Caco-2 (cell line): ENCODE results near the gene ZNF469. TPM values are rescaled to one million over a fixed set of nuclear protein-coding genes. Genes with fewer than 3 reads are reported as not detected.

Source experiments
- BruUV-seq: library from RNA; stranded (reverse); fragments of 400-500 nt; replicated peaks from 2 replicates; lab custom pipeline; 2021; lab: Mats Ljungman, UMichigan
- CTCF ChIA-PET: fragments of 300-600 bp; sonication (Branson Sonifier 250); formaldehyde crosslinking; loops from one replicate; lab custom pipeline; 2022; ENCODE audit warnings: antibody characterized with exemption; lab: Charles Lee
- POLR2A ChIA-PET: fragments of 300-600 bp; sonication (Branson Sonifier 250); formaldehyde crosslinking; loops from one replicate; lab custom pipeline; 2022; ENCODE audit warnings: antibody characterized with exemption; lab: Charles Lee
- DNase-seq, 2 experiments: peaks; one replicate each; pipeline versions ENCODE4 v3.0.0 to v3.0.0-alpha.2; 2020 to 2022
- H3K27me3 ChIP-seq: replicated peaks from 2 replicates; pipeline ENCODE4 v1.6.0; 2011; ENCODE audit warnings: low read length; ENCODE audit not compliant: control insufficient read depth, insufficient read depth
- H3K36me3 ChIP-seq: 2 replicates; pipeline ENCODE4 v1.5.1; 2011; ENCODE audit warnings: low read length; ENCODE audit not compliant: control insufficient read depth, insufficient read depth
- H3K4me1 ChIP-seq: fragments of 250-450 bp; sonication (Bioruptor Pico); 2 replicates; pipeline ENCODE4 v1.5.1; 2020; ENCODE audit warnings: mild to moderate bottlenecking
- H3K4me3 ChIP-seq: 2 replicates; pipeline ENCODE4 v1.5.1; 2011; ENCODE audit warnings: low read depth, mild to moderate bottlenecking, control low read depth, low read length
- H3K9me3 ChIP-seq: fragments of 250-450 bp; sonication (Bioruptor Pico); 2 replicates; pipeline ENCODE4 v1.5.1; 2020; ENCODE audit warnings: mild to moderate bottlenecking, moderate library complexity
- H3K27ac Mint-ChIP-seq: one replicate; pipeline ENCODE4 v1.8.0; 2022; ENCODE audit warnings: mixed read lengths; ENCODE audit not compliant: unreplicated experiment
- H3K27me3 Mint-ChIP-seq: one replicate; pipeline ENCODE4 v1.8.0; 2022; ENCODE audit warnings: mixed read lengths; ENCODE audit not compliant: insufficient read depth, unreplicated experiment
- H3K36me3 Mint-ChIP-seq: one replicate; pipeline ENCODE4 v1.8.0; 2022; ENCODE audit warnings: mild to moderate bottlenecking, mixed read lengths; ENCODE audit not compliant: insufficient read depth, unreplicated experiment
- H3K4me1 Mint-ChIP-seq: one replicate; pipeline ENCODE4 v1.8.0; 2022; ENCODE audit warnings: low read depth, mixed read lengths; ENCODE audit not compliant: unreplicated experiment
- H3K4me3 Mint-ChIP-seq: one replicate; pipeline ENCODE4 v1.8.0; 2022; ENCODE audit warnings: mild to moderate bottlenecking, moderate library complexity, mixed read lengths; ENCODE audit not compliant: unreplicated experiment
- H3K9me3 Mint-ChIP-seq: one replicate; pipeline ENCODE4 v1.8.0; 2022; ENCODE audit warnings: mixed read lengths; ENCODE audit not compliant: unreplicated experiment
- intact Hi-C: fragments of 100-400 bp; cut with micrococcal nuclease; formaldehyde crosslinking; loops from one replicate; pipeline ENCODE4 v1.10.0; 2022; ENCODE audit not compliant: unreplicated experiment
- total RNA-seq: library from RNA; stranded (reverse); gene quantifications from 2 replicates; pipeline ENCODE4 v1.2.3, GENCODE V29; 2022
- TF ChIP-seq, protein P1 (sequence below), 2 experiments: fragments of 200-600 bp in 1 of 2; IDR thresholded peaks; 1 replicate in 1 of 2; 2 replicates in 1 of 2; pipeline versions ENCODE4 v1.5.1 to v1.8.0; 2011 to 2022; ENCODE audit warnings: antibody characterized with exemption in 1 of 2, control low read depth in 1 of 2, inconsistent platforms in 1 of 2, low read depth in 1 of 2, low read length in 1 of 2, mild to moderate bottlenecking in 1 of 2, moderate library complexity in 1 of 2; ENCODE audit not compliant: insufficient read depth in 1 of 2, severe bottlenecking in 1 of 2, unreplicated experiment in 1 of 2

ZNF469 gene
- total RNA-seq, 1 experiment from 2014 or later = 0.07 TPM

DNA sequence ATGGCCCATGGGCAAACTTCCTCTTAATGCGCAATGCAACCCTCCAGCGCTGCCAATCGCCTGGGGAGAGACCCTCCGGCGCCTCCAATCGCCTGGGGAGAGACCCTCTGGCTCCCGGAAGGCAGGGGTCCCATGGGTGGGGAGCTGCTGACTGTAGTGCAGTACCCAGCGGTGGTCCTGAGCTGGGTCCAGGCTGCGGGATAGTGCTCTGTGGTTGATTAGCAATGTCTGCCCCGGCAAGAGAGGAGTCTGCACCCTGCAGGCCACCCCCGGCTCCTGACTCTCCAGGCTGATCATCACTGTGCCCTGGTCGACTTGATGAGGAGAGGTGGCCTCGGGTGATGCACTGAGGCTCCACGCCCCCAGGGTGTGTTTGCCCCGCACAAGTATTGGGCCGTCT is 44.6 kb upstream of the ZNF469 start:
- no peaks in the 10 kb centered on the region for H3K36me3 Mint-ChIP-seq
- H3K4me1 Mint-ChIP-seq = no peaks in the 10 kb centered on the region
- H3K4me3 ChIP-seq = no peak overlapping the region
- H3K4me1 ChIP-seq = no peaks in the 10 kb centered on the region
- intact Hi-C loops = no loop called here
- ChIA-PET CTCF (no interaction called here), POLR2A (no interaction called here)
- H3K9me3 Mint-ChIP-seq = peaks cover 28% of the 10 kb centered on the region
- no peaks in the 10 kb centered on the region for H3K27me3 Mint-ChIP-seq
- no TSS peak for BruUV-seq
- no peak overlapping the region for H3K27ac Mint-ChIP-seq
- no peaks in the 10 kb centered on the region for H3K27me3 ChIP-seq
- no peak overlapping the region for H3K4me3 Mint-ChIP-seq
- TF ChIP-seq, protein P1, sequence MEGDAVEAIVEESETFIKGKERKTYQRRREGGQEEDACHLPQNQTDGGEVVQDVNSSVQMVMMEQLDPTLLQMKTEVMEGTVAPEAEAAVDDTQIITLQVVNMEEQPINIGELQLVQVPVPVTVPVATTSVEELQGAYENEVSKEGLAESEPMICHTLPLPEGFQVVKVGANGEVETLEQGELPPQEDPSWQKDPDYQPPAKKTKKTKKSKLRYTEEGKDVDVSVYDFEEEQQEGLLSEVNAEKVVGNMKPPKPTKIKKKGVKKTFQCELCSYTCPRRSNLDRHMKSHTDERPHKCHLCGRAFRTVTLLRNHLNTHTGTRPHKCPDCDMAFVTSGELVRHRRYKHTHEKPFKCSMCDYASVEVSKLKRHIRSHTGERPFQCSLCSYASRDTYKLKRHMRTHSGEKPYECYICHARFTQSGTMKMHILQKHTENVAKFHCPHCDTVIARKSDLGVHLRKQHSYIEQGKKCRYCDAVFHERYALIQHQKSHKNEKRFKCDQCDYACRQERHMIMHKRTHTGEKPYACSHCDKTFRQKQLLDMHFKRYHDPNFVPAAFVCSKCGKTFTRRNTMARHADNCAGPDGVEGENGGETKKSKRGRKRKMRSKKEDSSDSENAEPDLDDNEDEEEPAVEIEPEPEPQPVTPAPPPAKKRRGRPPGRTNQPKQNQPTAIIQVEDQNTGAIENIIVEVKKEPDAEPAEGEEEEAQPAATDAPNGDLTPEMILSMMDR (IDR thresholded peaks at IDR 0.05; ENCODE audit: insufficient read depth in 1 of 2, low read depth in 1 of 2, low read length in 1 of 2, severe bottlenecking in 1 of 2, unreplicated experiment in 1 of 2) = no peak
- H3K36me3 ChIP-seq = no peaks in the 10 kb centered on the region
- peaks cover 4% of the 10 kb centered on the region for H3K9me3 ChIP-seq
- DNase-seq = no peak

DNA sequence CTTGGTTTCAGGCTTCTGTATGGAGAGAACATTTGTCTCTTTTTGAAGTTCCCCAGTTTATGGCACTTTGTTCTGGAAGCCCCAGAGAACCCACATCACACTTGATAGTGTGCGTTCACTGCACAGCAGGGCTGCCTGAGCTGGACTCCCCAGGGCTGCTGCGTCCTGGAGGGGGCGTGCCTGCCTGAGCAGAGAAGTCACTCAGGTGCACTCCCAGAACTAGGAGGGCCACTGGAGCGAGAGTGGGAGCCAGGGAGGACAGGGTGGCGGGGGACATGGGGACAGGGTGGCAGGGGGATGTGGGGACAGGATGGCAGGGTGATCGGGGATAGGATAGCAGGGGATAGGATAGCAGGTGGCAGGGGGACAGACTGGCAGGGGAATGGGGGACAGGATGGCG is 43.9 kb upstream of the ZNF469 start:
- Mint-ChIP-seq H3K4me1 (no peaks in the 10 kb centered on the region), H3K27ac (no peak overlapping the region), H3K27me3 (no peaks in the 10 kb centered on the region), H3K4me3 (no peak overlapping the region), H3K36me3 (no peaks in the 10 kb centered on the region), H3K9me3 (peaks cover 34% of the 10 kb centered on the region)
- DNase-seq = no peak
- Histone ChIP-seq H3K9me3 (peaks cover 12% of the 10 kb centered on the region), H3K27me3 (no peaks in the 10 kb centered on the region), H3K4me1 (no peaks in the 10 kb centered on the region), H3K36me3 (no peaks in the 10 kb centered on the region), H3K4me3 (no peak overlapping the region)
- no TSS peak for BruUV-seq
- TF ChIP-seq, protein P1 (IDR thresholded peaks at IDR 0.05; ENCODE audit: insufficient read depth in 1 of 2, low read depth in 1 of 2, low read length in 1 of 2, severe bottlenecking in 1 of 2, unreplicated experiment in 1 of 2) = no peak
- intact Hi-C loops = no loop called here
- CTCF ChIA-PET = no interaction called here
- POLR2A ChIA-PET = no interaction called here

DNA sequence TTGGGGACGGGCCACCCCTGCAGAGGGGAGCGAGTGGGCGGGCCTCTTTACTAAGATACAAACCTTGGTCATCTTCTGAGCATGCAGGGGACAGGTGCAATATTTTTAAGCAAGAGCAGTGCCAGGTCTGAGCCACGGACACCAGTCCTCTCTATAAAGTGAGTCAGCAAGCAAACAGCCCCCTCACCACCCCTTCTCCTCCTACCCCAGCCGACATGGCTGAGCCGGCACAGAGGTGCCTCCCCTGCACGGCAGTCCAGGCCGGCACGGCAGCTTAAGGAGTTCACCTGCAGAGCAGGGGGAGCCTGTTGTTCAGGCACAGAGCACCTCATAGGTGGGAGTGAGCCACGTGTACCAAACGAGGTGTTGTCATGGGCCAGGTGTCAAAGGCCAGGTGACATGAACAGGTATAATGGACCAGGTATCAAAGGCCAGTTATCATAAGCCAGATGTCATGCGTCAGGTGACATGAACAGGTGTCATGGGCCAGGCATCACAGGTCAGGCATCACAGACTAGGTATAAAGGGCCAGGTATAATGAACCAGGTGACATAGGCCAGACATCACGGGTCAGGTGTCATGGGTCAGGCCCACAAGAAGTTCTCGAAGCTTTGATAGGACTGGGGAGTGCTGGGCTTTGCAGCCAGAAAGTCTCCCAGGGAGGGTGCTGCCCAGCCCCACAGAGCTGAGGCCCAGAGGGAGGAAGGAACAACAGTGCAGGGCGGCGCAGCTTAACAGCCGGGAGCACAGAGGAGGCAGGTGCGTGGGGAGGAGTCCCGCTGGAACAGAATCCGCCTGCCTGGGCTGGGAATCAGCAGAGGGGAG is 42.6 kb upstream of the ZNF469 start:
- Mint-ChIP-seq H3K4me3 (no peak overlapping the region), H3K4me1 (no peaks in the 10 kb centered on the region), H3K27ac (no peak overlapping the region), H3K27me3 (no peaks in the 10 kb centered on the region), H3K36me3 (no peaks in the 10 kb centered on the region), H3K9me3 (peaks cover 29% of the 10 kb centered on the region)
- Histone ChIP-seq H3K27me3 (no peaks in the 10 kb centered on the region), H3K4me1 (no peaks in the 10 kb centered on the region), H3K4me3 (no peak overlapping the region), H3K9me3 (peaks cover 12% of the 10 kb centered on the region), H3K36me3 (no peaks in the 10 kb centered on the region)
- TF ChIP-seq, protein P1 (IDR thresholded peaks at IDR 0.05; ENCODE audit: insufficient read depth in 1 of 2, low read depth in 1 of 2, low read length in 1 of 2, severe bottlenecking in 1 of 2, unreplicated experiment in 1 of 2) = no peak
- BruUV-seq = no TSS peak
- ChIA-PET POLR2A (no interaction called here), CTCF (no interaction called here)
- intact Hi-C loops = no loop called here
- DNase-seq = no peak
